GM18951 (cell line): ENCODE results near the gene FRS3.

Experiments
- POLR2A ChIP-seq: IDR thresholded peaks from 4 replicates; pipeline ENCODE4 v1.6.1; 2011; ENCODE audit warnings: mild to moderate bottlenecking; ENCODE audit not compliant: insufficient read length, insufficient read depth; ENCODE audit errors: extremely low read depth
- in situ Hi-C: fragments of 300-500 bp; cut with MboI; formaldehyde crosslinking; loops from one replicate; pipeline ENCODE4 v1.12.0; 2022; ENCODE audit warnings: low sequenced_read_pairs, mixed read lengths, inconsistent platforms; ENCODE audit not compliant: unreplicated experiment

FRS3 gene

DNA sequence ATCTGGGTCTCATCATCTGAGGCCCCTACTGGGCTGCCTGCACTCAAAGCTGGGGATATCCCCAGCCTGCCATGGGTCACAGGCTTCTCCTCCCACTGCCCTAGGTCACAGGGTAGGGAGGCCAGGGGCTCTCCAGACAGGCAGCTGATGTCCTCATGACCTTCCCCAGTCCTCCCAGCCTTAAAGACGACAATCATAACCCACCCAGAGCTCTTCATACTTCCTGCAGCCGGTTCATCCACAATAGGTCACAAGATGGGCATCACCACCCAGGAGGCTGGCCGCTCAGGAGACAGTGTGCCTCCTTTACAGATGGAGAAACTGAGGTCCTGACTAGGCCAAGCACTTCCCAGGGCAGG is 59.5 kb downstream of the FRS3 start:
- in situ Hi-C loops = no loop called here
- TF ChIP-seq POLR2A = no peak
